SH-SY5Y (cell line): ENCODE data around the gene SYT3.

Experiments
- GATA2 ChIP-seq: IDR thresholded peaks from 2 replicates; pipeline ENCODE4 v1.6.1; 2011; ENCODE audit warnings: mild to moderate bottlenecking, low read depth, low read length
- GATA3 ChIP-seq: IDR thresholded peaks from 2 replicates; pipeline ENCODE4 v1.6.1; 2011; ENCODE audit warnings: low read depth, mild to moderate bottlenecking, low read length, moderate library complexity

Gene SYT3

DNA sequence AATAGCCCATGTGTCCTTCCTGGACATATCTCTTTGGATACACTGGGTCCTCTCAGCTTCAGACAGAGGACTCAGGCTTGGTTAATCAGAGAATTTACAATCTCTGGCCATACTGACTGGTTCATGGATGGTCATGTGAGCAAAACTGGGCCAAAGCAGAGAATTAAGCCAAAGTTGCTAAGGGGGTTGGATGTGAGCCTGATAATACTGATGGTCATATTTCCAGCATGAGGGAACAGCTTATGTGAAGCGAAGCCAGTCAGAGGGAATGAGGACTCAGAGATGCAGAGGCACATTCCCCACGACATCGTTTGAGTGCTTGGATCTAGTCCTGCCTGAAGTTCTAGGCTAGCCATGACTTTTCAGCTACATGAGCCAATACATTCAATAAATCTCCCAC lies 49.5 kb downstream of the SYT3 start:
- TF ChIP-seq GATA2, result no peak
- no peak for TF ChIP-seq GATA3

DNA sequence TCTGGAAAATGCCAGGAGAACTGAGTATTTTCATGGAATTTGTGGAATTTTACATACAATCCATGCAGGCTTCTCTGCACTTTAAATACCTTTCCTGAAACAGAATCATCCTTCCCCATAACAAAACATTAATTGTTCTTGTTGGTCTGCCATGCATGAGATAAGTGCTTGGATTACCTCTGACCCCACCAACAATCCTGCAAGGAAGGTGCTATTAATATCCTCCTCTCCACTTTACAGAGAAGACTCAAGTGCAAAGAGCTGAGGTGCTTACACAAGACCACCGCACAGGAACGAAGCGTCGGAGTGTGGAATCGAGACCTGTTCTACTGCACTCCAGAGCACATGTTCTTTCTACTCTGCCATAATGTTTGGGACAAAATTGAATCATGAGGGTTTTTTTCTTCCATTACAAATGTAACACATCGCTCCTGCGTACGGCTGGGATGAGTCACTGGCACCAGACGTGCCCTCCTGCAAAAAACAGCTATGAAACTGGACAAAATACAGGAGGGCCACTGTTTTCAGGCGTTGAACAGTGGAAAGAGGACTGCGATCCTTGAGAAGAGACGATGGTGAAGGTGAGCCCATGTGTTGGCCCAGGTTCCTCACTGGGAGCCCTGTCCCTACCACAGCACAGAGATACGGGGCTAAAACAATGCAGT lies 58.6 kb downstream of the SYT3 start:
- TF ChIP-seq GATA3 (no peak), GATA2 (no peak)

DNA sequence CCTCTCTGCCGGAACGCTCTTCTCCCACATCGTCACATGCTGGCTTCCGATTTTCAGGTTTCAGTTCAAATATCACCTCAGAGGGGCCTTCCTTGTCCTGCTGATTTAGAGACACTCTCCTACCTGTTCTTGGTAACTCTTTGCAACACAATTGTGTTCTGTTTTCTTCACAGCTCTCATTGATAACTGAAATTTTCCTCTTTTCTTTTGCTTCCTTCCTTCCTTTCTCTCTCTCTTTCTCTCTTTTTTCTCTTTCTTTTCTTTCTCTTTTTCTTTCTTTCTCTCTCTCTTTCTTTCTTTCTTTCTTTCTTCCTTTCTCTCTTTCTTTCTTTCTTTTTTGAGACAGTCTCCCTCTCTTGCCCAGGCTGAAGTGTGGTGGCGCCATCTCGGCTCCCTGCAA lies 59.4 kb downstream of the SYT3 start:
- TF ChIP-seq GATA3 (no peak), GATA2 (no peak)

DNA sequence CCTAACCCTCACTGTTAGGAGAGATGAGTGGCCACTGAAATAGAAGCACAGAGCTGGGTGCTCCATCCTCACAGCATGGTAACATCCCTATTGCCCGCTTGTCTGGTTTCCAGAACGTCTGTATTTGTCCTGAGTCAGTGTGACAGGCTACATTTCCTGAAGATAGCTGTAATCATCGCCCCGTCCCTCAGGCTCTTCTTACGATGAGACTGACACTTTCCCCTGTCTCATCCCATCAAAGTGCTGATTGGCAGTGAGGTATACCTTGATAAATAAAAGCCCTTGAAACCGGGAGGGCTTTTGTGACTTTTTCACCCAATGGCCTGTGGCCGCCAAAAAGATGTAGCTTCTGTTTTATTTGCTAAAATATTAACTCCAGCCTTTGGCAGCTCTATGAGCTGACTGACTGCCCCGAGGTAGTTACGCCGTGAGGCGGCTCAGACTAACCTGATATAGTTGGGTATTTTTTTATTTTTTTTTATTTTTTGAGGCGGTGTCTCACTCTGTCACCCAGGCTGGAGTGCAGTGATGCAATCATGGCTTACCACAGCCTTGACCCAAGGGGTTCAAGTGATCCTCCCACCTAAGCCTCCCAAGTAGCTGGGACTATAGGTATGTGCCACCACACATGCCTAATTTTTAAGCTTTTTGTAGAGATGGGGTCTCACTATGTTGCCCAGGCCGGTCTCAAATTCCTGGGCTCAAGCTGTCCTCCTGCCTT lies 65.8 kb downstream of the SYT3 start:
- TF ChIP-seq GATA2 (no peak), GATA3 (no peak)
